SW480 (cell line): ENCODE measurements around the gene BATF2.
"Not testable (repeated sequence)": the region's sequence is repeated elsewhere in the genome, so short reads cannot be mapped to it uniquely, and the experiment has no call there.

Experiments
- DNase-seq: peaks from one replicate; pipeline ENCODE4 v3.0.0-alpha.2; 2016; ENCODE audit warnings: low spot score

Gene BATF2

GRCh38 chr11:64996710-64997380 is at the start of gene BATF2:
TSS of gene BATF2 (minus strand) at chr11:64996971. CDS start at chr11:64996914, 57 bp downstream.
- DNase-seq: peak; percentile 79

GRCh38 chr11:65045728-65046127 is 49.0 kb upstream of the BATF2 start:
- no peak for DNase-seq

- DNase-seq: no peak
Observed at GRCh38 chr11:65045061-65045460, 48.3 kb upstream of the BATF2 start.

GRCh38 chr11:65043881-65044501 is 47.2 kb upstream of the BATF2 start:
- no peak for DNase-seq

GRCh38 chr11:65042891-65043290 is 46.1 kb upstream of the BATF2 start:
- DNase-seq: no peak

- DNase-seq: peak; percentile 98
Observed at GRCh38 chr11:65040847-65041622, 44.3 kb upstream of the BATF2 start, which contains the start of gene SAC3D1. TSS of gene SAC3D1 (plus strand) at chr11:65041210. CDS start at chr11:65041293, 83 bp downstream.

- DNase-seq: no peak
Observed at GRCh38 chr11:65040520-65040846, 43.7 kb upstream of the BATF2 start.

- DNase-seq: no peak
Observed at GRCh38 chr11:65036931-65037330, 40.2 kb upstream of the BATF2 start.

GRCh38 chr11:65035579-65035978 is 38.8 kb upstream of the BATF2 start:
- DNase-seq: no peak

GRCh38 chr11:65034423-65034822 is 37.7 kb upstream of the BATF2 start:
- DNase-seq: no peak

- no peak for DNase-seq
Observed at GRCh38 chr11:65032216-65032615, 35.4 kb upstream of the BATF2 start.

GRCh38 chr11:65027213-65028067 is 30.7 kb upstream of the BATF2 start, which contains the start of gene SNX15:
TSS of gene SNX15 (plus strand) at chr11:65027439. CDS start at chr11:65027538, 99 bp downstream.
- peak; percentile 98 for DNase-seq

- DNase-seq: no peak
Observed at GRCh38 chr11:65026810-65027209, 30.0 kb upstream of the BATF2 start.

- not testable (repeated sequence) for DNase-seq
Observed at GRCh38 chr11:65023502-65023901, 26.7 kb upstream of the BATF2 start.

GRCh38 chr11:65021509-65021908 is 24.7 kb upstream of the BATF2 start:
- DNase-seq: no peak

- no peak for DNase-seq
Observed at GRCh38 chr11:65021003-65021402, 24.2 kb upstream of the BATF2 start.

- DNase-seq: no peak
Observed at GRCh38 chr11:65019824-65020223, 23.1 kb upstream of the BATF2 start.

- no peak for DNase-seq
Observed at GRCh38 chr11:65017937-65018336, 21.2 kb upstream of the BATF2 start.

- DNase-seq: no peak
Observed at GRCh38 chr11:65016705-65017104, 19.9 kb upstream of the BATF2 start.

- DNase-seq: no peak
Observed at GRCh38 chr11:65014726-65015227, 18.0 kb upstream of the BATF2 start.

- peak; percentile 91 for DNase-seq
Observed at GRCh38 chr11:65013888-65014725, 17.3 kb upstream of the BATF2 start, which contains the start of gene ARL2. TSS of gene ARL2 (plus strand) at chr11:65014160. CDS start at chr11:65014208, 48 bp downstream.
